ENCODE measurements around the gene FBXW7. TPM values are rescaled to one million over a fixed set of nuclear protein-coding genes. Genes with fewer than 3 reads are reported as not detected.

Gene FBXW7
- total and polyA plus RNA-seq, 2 of the 8 experiments (the other 6 are each of a cell fraction or from before 2014, with no cell fraction given), result 6.0 to 26.7 TPM

- TF ChIP-seq USF2 (IDR thresholded peaks at IDR 0.05; ENCODE audit: low read length) (no peak), KDM4A (IDR thresholded peaks at IDR 0.05; ENCODE audit: low read depth, low read length, severe bottlenecking) (no peak), CREB1 (IDR thresholded peaks at IDR 0.05) (no peak), CTBP2 (IDR thresholded peaks at IDR 0.05; ENCODE audit: borderline replicate concordance, insufficient read depth, insufficient read length, low read length) (no peak)
These were observed 92.0 kb downstream of the FBXW7 start (continued) for GRCh38 chr4:152443859-152444258.
